Stimulated activated CD4-positive, alpha-beta T cell treated with anti-CD3 and anti-CD28 coated beads, Interleukin-2, amount 100 ng/mL, for 24 hours (primary cell): ENCODE data around the gene ATP8B3.

Experiments used
- DNase-seq, 2 donors: peaks; one replicate each; pipeline ENCODE4 v3.0.0-alpha.2; 2020

ATP8B3 gene

GRCh38 chr19:1742989-1743696, 68.9 kb downstream of the ATP8B3 start:
- DNase-seq = no peak

- DNase-seq = no peak
These were observed 72.0 kb downstream of the ATP8B3 start for GRCh38 chr19:1739960-1740629.

- no peak for DNase-seq
These were observed 75.1 kb downstream of the ATP8B3 start for GRCh38 chr19:1736927-1737326.

- DNase-seq = no peak
These were observed 75.8 kb downstream of the ATP8B3 start for GRCh38 chr19:1736280-1736679.

GRCh38 chr19:1734321-1734966, 77.6 kb downstream of the ATP8B3 start:
- no peak for DNase-seq
